Measurements from ENCODE around the gene SYNGR2. TPM values are rescaled to one million over a fixed set of nuclear protein-coding genes. Genes with fewer than 3 reads are reported as not detected.

The SYNGR2 gene
- total RNA-seq, 2 experiments from 2014 or later: 79.1 to 89.2 TPM

DNA sequence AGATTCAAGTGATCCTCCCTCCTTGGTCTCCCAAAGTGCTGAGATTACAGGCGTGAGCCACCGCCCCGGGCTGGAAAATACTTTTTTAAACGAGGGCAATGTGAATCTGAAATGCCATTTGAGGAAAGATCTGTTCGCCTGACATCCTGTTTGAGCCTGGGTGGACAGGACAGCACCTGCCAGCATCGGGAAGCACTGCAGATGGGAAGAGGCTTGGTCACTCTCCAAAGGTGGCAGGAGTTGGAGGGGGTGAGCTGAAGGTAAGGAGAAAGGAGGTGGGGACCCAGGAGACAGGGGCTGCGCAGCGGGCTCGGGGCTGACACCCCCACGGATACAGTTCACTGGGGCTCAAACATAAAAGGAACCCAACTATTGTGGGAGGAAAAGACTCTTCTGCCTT lies 41.7 kb downstream of the SYNGR2 start:
- ChIA-PET POLR2A (no interaction called here), CTCF (no interaction called here)
- Mint-ChIP-seq H3K4me3 (no peak overlapping the region), H3K4me1 (no peaks in the 10 kb centered on the region), H3K27me3 (no peaks in the 10 kb centered on the region), H3K36me3 (ENCODE audit: low read depth) (peaks cover 7% of the 10 kb centered on the region), H3K27ac (no peak overlapping the region), H3K9me3 (ENCODE audit: low read depth) (no peaks in the 10 kb centered on the region)
- no peak for DNase-seq
- intact Hi-C loops (cut with DNase I, micrococcal nuclease): no loop called here
- no peak for ATAC-seq

DNA sequence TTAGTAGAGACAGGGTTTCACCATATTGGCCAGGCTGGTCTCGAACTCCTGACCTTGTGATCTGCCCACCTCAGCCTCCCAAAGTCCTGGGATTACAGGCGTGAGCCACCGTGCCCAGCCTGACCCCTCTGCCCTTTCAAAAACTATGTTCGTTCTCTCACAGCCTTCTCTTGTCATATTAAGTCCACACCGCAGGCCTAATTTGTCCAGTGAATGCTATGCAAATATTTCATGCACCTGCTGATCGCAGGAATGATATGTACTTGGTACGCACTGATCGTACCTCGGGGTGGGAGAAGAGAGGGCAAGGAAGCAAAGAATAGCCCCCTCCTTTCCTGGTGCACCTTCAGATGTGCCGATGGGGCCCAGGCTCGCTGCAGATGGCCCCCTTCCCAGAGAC lies 42.7 kb downstream of the SYNGR2 start:
- H3K4me3 Mint-ChIP-seq: no peak overlapping the region
- POLR2A ChIA-PET: no interaction called here
- CTCF ChIA-PET: no interaction called here

GRCh38 chr17:78214016-78214705 lies 45.8 kb downstream of the SYNGR2 start, which contains the start of gene BIRC5:
TSS of gene BIRC5 (plus strand) at chr17:78214253. CDS start at chr17:78214317, 64 bp downstream.
- peak within 1 kb of the TSS; percentile 89 for H3K4me3 Mint-ChIP-seq
- no peaks in the 10 kb centered on the region for H3K27me3 Mint-ChIP-seq
- peak; percentile 97 for DNase-seq
- H3K36me3 Mint-ChIP-seq (ENCODE audit: low read depth): peaks cover 22% of the 10 kb centered on the region
- ChIA-PET POLR2A (interaction anchor here (0.7 kb wide), 1 partner anchor 101 kb away, joined by 3 read pairs; no protein-coding TSS in a partner anchor), CTCF (interaction anchor here (0.6 to 1.8 kb wide), 6 partner anchors 38 to 197 kb away, joined by 3 to 7 read pairs (median 4); no protein-coding TSS in a partner anchor)
- intact Hi-C loops (cut with DNase I, micrococcal nuclease): loop anchor here (1.0 kb wide), 8 partner anchors 27 to 795 kb away; partner anchors contain the start of genes AFMID (in 2 of the 2), TK1 (in 2 of the 2), CANT1 (in 1 of the 2) and SOCS3 (in 1 of the 2)
- H3K4me1 Mint-ChIP-seq: peaks cover 5% of the 10 kb centered on the region
- ATAC-seq: peak; percentile 100
- H3K9me3 Mint-ChIP-seq (ENCODE audit: low read depth): no peaks in the 10 kb centered on the region
- H3K27ac Mint-ChIP-seq: peak within 1 kb of the TSS; percentile 78

More for the DNA sequence above, 42.7 kb downstream of the SYNGR2 start:
- Mint-ChIP-seq H3K4me1 (peaks cover 5% of the 10 kb centered on the region), H3K9me3 (ENCODE audit: low read depth) (no peaks in the 10 kb centered on the region), H3K27me3 (no peaks in the 10 kb centered on the region), H3K36me3 (ENCODE audit: low read depth) (peaks cover 13% of the 10 kb centered on the region), H3K27ac (no peak overlapping the region)
- ATAC-seq (no peak), DNase-seq (no peak)
- intact Hi-C loops (cut with DNase I, micrococcal nuclease): no loop called here

DNA sequence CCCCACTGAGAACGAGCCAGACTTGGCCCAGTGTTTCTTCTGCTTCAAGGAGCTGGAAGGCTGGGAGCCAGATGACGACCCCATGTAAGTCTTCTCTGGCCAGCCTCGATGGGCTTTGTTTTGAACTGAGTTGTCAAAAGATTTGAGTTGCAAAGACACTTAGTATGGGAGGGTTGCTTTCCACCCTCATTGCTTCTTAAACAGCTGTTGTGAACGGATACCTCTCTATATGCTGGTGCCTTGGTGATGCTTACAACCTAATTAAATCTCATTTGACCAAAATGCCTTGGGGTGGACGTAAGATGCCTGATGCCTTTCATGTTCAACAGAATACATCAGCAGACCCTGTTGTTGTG lies 46.3 kb downstream of the SYNGR2 start:
- Mint-ChIP-seq H3K4me1 (peaks cover 5% of the 10 kb centered on the region), H3K9me3 (ENCODE audit: low read depth) (no peaks in the 10 kb centered on the region), H3K27me3 (no peaks in the 10 kb centered on the region), H3K4me3 (peak overlapping the region; percentile 89), H3K27ac (peak overlapping the region; percentile 78), H3K36me3 (ENCODE audit: low read depth) (peaks cover 25% of the 10 kb centered on the region)
- CTCF ChIA-PET: interaction anchor here (1.1 to 1.8 kb wide), 3 partner anchors 37 to 102 kb away, joined by 5 to 7 read pairs (median 5); no protein-coding TSS in a partner anchor
- no peak for ATAC-seq
- DNase-seq: no peak
- intact Hi-C loops (cut with DNase I, micrococcal nuclease): loop anchor here (1.0 kb wide), 8 partner anchors 27 to 795 kb away; partner anchors contain the start of genes AFMID (in 2 of the 2), TK1 (in 2 of the 2), CANT1 (in 1 of the 2) and SOCS3 (in 1 of the 2)
- POLR2A ChIA-PET: interaction anchor here (0.7 kb wide), 1 partner anchor 147 kb away, joined by 4 read pairs; no protein-coding TSS in a partner anchor

DNA sequence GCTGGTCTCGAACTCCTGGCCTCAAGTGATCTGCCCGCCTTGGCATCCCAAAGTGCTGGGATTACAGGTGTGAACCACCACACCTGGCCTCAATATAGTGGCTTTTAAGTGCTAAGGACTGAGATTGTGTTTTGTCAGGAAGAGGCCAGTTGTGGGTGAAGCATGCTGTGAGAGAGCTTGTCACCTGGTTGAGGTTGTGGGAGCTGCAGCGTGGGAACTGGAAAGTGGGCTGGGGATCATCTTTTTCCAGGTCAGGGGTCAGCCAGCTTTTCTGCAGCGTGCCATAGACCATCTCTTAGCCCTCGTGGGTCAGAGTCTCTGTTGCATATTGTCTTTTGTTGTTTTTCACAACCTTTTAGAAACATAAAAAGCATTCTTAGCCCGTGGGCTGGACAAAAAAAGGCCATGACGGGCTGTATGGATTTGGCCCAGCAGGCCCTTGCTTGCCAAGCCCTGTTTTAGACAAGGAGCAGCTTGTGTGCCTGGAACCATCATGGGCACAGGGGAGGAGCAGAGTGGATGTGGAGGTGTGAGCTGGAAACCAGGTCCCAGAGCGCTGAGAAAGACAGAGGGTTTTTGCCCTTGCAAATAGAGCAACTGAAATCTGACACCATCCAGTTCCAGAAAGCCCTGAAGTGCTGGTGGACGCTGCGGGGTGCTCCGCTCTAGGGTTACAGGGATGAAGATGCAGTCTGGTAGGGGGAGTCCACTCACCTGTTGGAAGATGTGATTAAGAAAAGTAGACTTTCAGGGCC lies 51.2 kb downstream of the SYNGR2 start:
- ChIA-PET CTCF (interaction anchor here (0.6 to 1.1 kb wide), 4 partner anchors 33 to 1876 kb away, joined by 3 read pairs; no protein-coding TSS in a partner anchor), POLR2A (no interaction called here)
- no peak overlapping the region for H3K27ac Mint-ChIP-seq
- peaks cover 5% of the 10 kb centered on the region for H3K4me1 Mint-ChIP-seq
- intact Hi-C loops (cut with DNase I, micrococcal nuclease): no loop called here
- no peaks in the 10 kb centered on the region for H3K9me3 Mint-ChIP-seq (ENCODE audit: low read depth)
- H3K36me3 Mint-ChIP-seq (ENCODE audit: low read depth): peaks cover 45% of the 10 kb centered on the region
- DNase-seq (no peak), ATAC-seq (no peak)
- H3K27me3 Mint-ChIP-seq: no peaks in the 10 kb centered on the region
- no peak overlapping the region for H3K4me3 Mint-ChIP-seq

Other genes with a start within 250 kb of the SYNGR2 start
- gene TNRC6C, start 209.9 kb upstream of the SYNGR2 start, total RNA-seq: 10 to 100 TPM; 19.6 to 20.3 TPM
- 100 to 1,000 TPM; 138 to 145 TPM for gene TMC6, start 39.8 kb upstream of the SYNGR2 start, total RNA-seq
- gene TMC8, start 37.8 kb upstream of the SYNGR2 start, total RNA-seq: 100 to 1,000 TPM; 123 to 139 TPM
- not detected for gene C17orf99, start 22.2 kb upstream of the SYNGR2 start, total RNA-seq
- 100 to 1,000 TPM; 157 to 195 TPM for gene TK1, start 18.5 kb downstream of the SYNGR2 start, total RNA-seq
- gene AFMID, start 18.8 kb downstream of the SYNGR2 start, total RNA-seq: 10 to 100 TPM; 26.3 to 26.7 TPM
- 100 to 1,000 TPM; 100 to 107 TPM for gene BIRC5, start 45.7 kb downstream of the SYNGR2 start, total RNA-seq
- gene TMEM235, start 63.0 kb downstream of the SYNGR2 start, total RNA-seq: not detected
- gene SOCS3, start 191.5 kb downstream of the SYNGR2 start, total RNA-seq: 100 to 1,000 TPM; 150 to 162 TPM
- gene PGS1, start 210.1 kb downstream of the SYNGR2 start, total RNA-seq: 10 to 100 TPM; 73.3 to 75.0 TPM